Measurements from ENCODE around the gene PDE6G.

PDE6G gene

DNA sequence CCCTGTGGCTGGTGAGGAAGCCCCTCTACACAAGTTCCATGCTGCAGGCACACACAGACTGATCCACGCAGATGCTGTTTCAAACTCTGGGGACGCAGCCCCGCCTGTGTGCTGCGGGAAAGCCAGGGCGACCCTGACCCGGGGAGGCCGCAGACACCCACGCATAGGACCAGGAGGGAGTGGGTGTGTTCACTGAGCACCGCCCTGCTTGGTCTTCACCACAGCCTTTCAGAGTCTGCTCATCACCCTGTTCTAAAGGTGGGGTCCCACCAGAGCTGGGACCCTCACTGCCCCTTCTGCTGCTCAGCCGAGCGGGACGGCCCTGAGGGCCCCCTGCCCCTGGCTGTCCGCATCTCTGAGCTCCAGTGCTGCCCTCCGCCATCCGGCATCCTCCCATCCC lies 11.8 kb downstream of the PDE6G start:
- H3K4me3 ChIP-seq (ENCODE audit: low read length) = peak overlapping the region; percentile 51
- TF ChIP-seq, protein P1, sequence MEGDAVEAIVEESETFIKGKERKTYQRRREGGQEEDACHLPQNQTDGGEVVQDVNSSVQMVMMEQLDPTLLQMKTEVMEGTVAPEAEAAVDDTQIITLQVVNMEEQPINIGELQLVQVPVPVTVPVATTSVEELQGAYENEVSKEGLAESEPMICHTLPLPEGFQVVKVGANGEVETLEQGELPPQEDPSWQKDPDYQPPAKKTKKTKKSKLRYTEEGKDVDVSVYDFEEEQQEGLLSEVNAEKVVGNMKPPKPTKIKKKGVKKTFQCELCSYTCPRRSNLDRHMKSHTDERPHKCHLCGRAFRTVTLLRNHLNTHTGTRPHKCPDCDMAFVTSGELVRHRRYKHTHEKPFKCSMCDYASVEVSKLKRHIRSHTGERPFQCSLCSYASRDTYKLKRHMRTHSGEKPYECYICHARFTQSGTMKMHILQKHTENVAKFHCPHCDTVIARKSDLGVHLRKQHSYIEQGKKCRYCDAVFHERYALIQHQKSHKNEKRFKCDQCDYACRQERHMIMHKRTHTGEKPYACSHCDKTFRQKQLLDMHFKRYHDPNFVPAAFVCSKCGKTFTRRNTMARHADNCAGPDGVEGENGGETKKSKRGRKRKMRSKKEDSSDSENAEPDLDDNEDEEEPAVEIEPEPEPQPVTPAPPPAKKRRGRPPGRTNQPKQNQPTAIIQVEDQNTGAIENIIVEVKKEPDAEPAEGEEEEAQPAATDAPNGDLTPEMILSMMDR (conservative IDR thresholded peaks at IDR 0.05; ENCODE audit: low read depth, low read length) = no peak

DNA sequence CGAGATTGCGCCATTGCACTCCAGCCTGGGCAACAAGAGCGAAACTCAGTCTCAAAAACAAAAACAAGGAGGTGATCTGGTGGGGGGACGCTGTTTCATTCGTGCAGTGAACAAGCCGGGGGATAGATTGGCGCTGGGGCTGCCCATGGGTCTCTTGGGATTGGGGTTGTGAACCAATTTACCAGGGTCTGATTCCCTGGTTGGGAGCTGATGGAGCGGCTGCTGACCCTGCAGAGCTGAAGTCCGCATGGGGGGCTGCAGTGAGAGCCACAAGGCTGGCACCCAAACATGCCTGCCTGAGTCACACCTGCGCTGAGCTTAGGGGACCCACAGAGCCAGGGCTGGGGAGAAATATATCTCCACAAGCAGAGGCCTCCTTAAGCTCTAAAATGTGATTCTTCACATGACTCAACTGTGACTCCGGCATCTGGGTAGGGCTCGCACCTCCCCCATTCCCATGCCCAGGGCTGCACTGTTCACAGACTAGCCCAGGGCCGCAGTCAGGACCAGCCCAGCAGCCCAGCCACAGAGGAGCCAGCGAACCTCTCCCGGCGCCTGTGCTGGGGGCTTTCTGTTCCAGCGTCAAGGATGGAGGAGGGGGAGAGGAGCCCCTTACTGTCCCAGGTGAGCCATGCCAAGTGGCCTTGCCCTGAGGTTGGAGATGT lies 14.4 kb downstream of the PDE6G start:
- peak; percentile 96 for DNase-seq (ENCODE audit: low read depth)
- TF ChIP-seq, protein P1 (conservative IDR thresholded peaks at IDR 0.05; ENCODE audit: low read depth, low read length) = no peak
- H3K4me3 ChIP-seq (ENCODE audit: low read length) = peak overlapping the region; percentile 65

More for the DNA sequence above, 11.8 kb downstream of the PDE6G start:
- no peak for DNase-seq (ENCODE audit: low read depth)

DNA sequence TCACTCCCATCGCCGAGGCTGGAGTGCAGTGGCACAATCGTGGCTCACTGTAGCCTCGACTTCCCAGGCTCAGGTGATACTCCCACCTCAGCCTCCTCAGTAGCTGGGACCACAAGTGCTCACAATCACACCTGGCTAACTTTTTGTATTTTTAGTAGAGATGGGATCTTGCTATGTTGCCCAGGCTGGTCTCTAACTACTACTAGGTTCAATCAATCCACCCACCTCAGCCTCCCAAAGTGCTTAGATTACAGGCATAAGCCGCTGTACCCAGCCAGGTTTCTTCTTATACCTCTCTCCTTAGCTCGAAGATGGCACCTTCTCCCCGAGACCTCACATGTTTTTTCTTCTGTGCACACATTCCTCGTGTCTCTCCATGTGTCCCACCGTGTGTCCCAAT lies 16.3 kb downstream of the PDE6G start:
- no peak for DNase-seq (ENCODE audit: low read depth)
- TF ChIP-seq, protein P1 (conservative IDR thresholded peaks at IDR 0.05; ENCODE audit: low read depth, low read length) = no peak
- H3K4me3 ChIP-seq (ENCODE audit: low read length) = no peak overlapping the region

DNA sequence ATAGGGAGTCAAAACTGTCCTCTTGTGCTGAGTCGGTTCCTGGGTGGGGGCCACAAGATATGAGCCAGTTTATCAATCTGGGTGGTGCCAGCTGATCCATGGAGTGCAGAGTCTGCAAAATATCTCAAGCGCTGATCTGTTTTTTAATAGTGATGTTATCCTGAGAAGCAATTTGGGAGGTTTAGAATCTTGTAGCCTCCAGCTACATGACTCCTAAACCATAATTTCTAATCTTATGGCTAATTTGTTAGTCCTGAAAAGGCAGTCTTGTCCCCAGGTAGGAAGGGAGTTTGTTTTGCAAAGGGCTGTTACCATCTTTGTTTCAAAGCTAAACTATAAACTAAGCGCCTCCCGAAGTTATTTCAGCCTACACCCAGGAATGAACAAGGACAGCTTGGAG lies 17.7 kb downstream of the PDE6G start:
- no peak overlapping the region for H3K4me3 ChIP-seq (ENCODE audit: low read length)
- no peak for DNase-seq (ENCODE audit: low read depth)
- TF ChIP-seq, protein P1 (conservative IDR thresholded peaks at IDR 0.05; ENCODE audit: low read depth, low read length) = no peak

DNA sequence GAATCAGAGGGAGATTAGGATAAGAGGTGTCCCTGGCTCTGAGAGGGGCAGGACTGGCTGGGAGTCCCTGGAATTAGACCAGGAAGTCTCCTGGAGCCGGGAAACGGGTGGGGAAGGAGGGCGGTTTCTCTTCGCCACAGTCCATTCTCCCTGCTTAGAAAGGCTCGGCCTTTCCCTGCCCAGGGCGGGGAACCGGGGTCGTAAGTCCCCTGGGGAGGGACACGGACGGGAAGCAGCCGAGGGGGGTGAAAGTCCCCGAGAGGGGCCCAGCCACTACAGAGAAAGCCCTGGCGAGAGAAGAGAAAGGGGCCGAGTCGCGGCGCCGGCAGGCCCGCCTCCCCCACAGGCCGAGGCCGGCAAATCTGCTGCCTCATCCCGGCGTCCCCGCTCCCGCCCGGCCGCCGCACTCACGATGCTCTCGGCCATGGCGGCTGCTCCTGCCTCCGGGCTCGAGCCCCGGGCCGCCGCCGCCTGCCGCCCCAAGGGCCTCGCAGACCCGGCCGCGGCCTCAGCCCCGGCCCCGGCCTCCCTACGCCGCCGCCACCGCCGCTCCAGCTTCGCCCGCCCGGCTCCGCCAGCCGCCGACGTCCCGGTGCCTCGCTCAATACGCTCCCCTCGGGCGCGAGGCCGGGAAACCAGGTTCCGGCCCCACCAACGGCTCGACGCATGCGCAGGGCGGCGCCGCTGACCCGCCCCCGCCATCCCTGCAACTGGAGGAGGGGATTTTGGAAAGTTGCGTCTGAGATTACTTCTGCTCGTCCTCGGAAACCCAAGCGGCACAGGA lies 19.6 kb downstream of the PDE6G start, which contains the start of the genes NPLOC4 and TSPAN10:
TSS of gene NPLOC4 (minus strand) at position 608 of the 784 bp plus-strand sequence. CDS start at position 426, 182 bp downstream.
TSS of gene TSPAN10 (plus strand) at position 692 of the 784 bp plus-strand sequence. CDS start 5,217 bp downstream, outside the sequence.
- peak within 1 kb of the TSS; percentile 94 for H3K4me3 ChIP-seq (ENCODE audit: low read length)
- TF ChIP-seq, protein P1 (conservative IDR thresholded peaks at IDR 0.05; ENCODE audit: low read depth, low read length) = no peak
- no peak for DNase-seq (ENCODE audit: low read depth)

DNA sequence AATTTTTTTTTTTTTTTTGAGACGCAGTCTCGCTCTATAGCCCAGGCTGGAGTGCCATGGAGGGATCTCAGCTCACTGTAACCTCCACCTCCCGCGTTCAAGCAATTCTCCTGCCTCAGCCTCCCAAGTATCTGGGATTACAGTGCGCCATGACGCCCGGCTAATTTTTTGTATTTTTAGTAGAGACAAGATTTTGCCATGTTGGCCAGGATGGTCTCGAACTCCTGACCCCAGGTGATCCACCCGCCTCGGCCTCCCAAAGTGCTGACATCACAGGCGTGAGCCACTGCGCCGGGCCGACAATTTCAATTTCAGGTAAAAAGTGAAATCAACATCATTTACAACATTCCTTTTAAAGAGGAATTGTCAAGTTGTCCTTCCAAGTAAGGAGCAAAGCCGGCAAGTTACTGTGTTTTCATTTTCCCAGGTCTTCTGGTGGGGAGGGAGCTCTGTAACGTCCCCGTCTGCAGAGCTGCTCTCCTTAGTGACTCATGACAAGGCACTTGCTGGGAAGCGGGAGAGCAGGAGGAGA lies 20.3 kb downstream of the PDE6G start:
- peak overlapping the region; percentile 94 for H3K4me3 ChIP-seq (ENCODE audit: low read length)
- DNase-seq (ENCODE audit: low read depth) = no peak
- TF ChIP-seq, protein P1 (conservative IDR thresholded peaks at IDR 0.05; ENCODE audit: low read depth, low read length) = no peak
